ENCODE data around the gene SMDT1. TPM values are rescaled to one million over a fixed set of nuclear protein-coding genes. Genes with fewer than 3 reads are reported as not detected.

The SMDT1 gene
- total and polyA plus RNA-seq, 2 donors: 10.0 to 86.1 TPM

DNA sequence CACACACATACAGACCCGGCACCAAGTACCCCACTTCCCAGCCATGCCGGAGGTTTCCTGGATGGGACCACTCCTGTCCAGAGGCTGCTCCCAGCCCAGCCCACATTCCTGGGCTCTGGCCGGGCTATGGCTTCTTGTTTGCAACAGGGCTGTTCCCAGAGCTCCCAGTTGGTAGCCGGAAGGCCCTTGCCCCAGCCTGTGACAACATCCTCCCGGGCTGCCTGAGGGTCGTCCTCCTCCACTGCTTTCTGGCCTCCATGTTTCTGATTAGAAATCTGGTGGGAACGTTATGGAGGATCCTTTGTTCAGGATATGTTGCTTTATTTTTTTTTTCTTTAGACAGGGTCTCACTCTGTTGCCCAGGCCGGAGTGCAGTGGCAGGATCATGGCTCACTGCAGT lies 52.1 kb downstream of the SMDT1 start:
- Histone ChIP-seq H3K27ac (ENCODE audit: low read depth) (no peak overlapping the region), H3K36me3 (ENCODE audit: insufficient read depth) (no peaks in the 10 kb centered on the region), H3K4me1 (ENCODE audit: insufficient read depth) (no peaks in the 10 kb centered on the region), H3K4me3 (ENCODE audit: low read depth, low read length) (no peak overlapping the region)
- WGBS: 74% methylated on average over 8 of the region's 8 CpGs
- no peak for DNase-seq (ENCODE audit: extremely low spot score)

DNA sequence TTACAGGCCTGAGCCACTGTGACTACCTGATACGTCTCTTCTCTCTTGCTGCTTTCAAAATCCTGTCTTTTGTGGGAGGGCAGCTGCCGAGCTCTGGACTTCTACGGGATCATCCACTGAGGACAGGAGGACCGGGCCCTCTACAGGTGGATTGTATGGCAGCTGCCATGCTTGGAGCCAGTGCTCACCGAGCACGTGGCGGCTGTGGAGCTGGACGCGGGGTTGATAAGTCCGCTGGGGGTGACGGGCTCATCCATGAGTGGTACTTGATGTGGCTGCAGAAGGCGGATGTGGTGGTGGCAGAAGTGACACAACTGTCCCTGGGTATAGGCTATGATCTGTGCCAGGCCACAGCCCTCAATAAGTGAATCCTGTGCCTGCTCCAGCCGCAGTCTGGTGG lies 53.0 kb downstream of the SMDT1 start:
- no peak overlapping the region for H3K4me3 ChIP-seq (ENCODE audit: low read depth, low read length)
- DNase-seq (ENCODE audit: extremely low spot score): no peak
- 78% methylated on average over 13 of the region's 13 CpGs for WGBS
- no peaks in the 10 kb centered on the region for H3K36me3 ChIP-seq (ENCODE audit: insufficient read depth)
- no peaks in the 10 kb centered on the region for H3K4me1 ChIP-seq (ENCODE audit: insufficient read depth)
- no peak overlapping the region for H3K27ac ChIP-seq (ENCODE audit: low read depth)

Small RNA genes lying within 50 kb of the gene (small RNA-seq; reads per million reads assigned to genes)
- gene SNORD13P1: not detected

Other genes with a start within 250 kb of the SMDT1 start
- 49.7 TPM for gene SREBF2, start 246.6 kb upstream of the SMDT1 start, total RNA-seq
- gene SREBF2, start 246.6 kb upstream of the SMDT1 start, polyA plus RNA-seq: 51.3 TPM
- gene SHISA8, start 164.6 kb upstream of the SMDT1 start, total RNA-seq: not detected
- not detected for gene SHISA8, start 164.6 kb upstream of the SMDT1 start, polyA plus RNA-seq
- gene TNFRSF13C, start 152.9 kb upstream of the SMDT1 start, total RNA-seq: 0.53 TPM
- gene TNFRSF13C, start 152.9 kb upstream of the SMDT1 start, polyA plus RNA-seq: 0.06 TPM
- gene CENPM, start 132.5 kb upstream of the SMDT1 start, total RNA-seq: 6.2 TPM
- gene CENPM, start 132.5 kb upstream of the SMDT1 start, polyA plus RNA-seq: 1.1 TPM
- gene SEPTIN3, start 110.3 kb upstream of the SMDT1 start, total RNA-seq: 1.7 TPM
- 0.49 TPM for gene SEPTIN3, start 110.3 kb upstream of the SMDT1 start, polyA plus RNA-seq
- gene WBP2NL, start 80.9 kb upstream of the SMDT1 start, total RNA-seq: 5.2 TPM
- gene WBP2NL, start 80.9 kb upstream of the SMDT1 start, polyA plus RNA-seq: 0.98 TPM
- gene NAGA, start 8.9 kb upstream of the SMDT1 start, total RNA-seq: 38.6 TPM
- gene NAGA, start 8.9 kb upstream of the SMDT1 start, polyA plus RNA-seq: 30.9 TPM
- 26.0 TPM for gene PHETA2, start 5.5 kb upstream of the SMDT1 start, total RNA-seq
- gene PHETA2, start 5.5 kb upstream of the SMDT1 start, polyA plus RNA-seq: 17.3 TPM
- 54.0 TPM for gene NDUFA6, start 11.1 kb downstream of the SMDT1 start, total RNA-seq
- 118 TPM for gene NDUFA6, start 11.1 kb downstream of the SMDT1 start, polyA plus RNA-seq
- gene CYP2D6, start 51.1 kb downstream of the SMDT1 start, total RNA-seq: 0.48 TPM
- gene CYP2D6, start 51.1 kb downstream of the SMDT1 start, polyA plus RNA-seq: 0.61 TPM
- 19.5 TPM for gene TCF20, start 191.0 kb downstream of the SMDT1 start, total RNA-seq
- gene TCF20, start 191.0 kb downstream of the SMDT1 start, polyA plus RNA-seq: 14.0 TPM

Data from urinary bladder (tissue), 4 donors.